HFF-Myc (cell line): ENCODE measurements around the gene KDM5C.

Source experiments
- DNase-seq: peaks from one replicate; pipeline ENCODE4 v3.0.0-alpha.2; 2011; ENCODE audit warnings: low read depth; ENCODE audit errors: extremely low read depth
- H3K4me3 ChIP-seq: replicated peaks from 2 replicates; pipeline ENCODE4 v1.5.1; 2011; ENCODE audit warnings: low read depth, mild to moderate bottlenecking, control low read depth, low read length
- TF ChIP-seq, protein P1 (sequence below): IDR thresholded peaks from 2 replicates; pipeline ENCODE4 v1.5.1; 2012; ENCODE audit warnings: mild to moderate bottlenecking, low read depth, low read length, control low read depth; ENCODE audit errors: missing control alignments

KDM5C gene

DNA sequence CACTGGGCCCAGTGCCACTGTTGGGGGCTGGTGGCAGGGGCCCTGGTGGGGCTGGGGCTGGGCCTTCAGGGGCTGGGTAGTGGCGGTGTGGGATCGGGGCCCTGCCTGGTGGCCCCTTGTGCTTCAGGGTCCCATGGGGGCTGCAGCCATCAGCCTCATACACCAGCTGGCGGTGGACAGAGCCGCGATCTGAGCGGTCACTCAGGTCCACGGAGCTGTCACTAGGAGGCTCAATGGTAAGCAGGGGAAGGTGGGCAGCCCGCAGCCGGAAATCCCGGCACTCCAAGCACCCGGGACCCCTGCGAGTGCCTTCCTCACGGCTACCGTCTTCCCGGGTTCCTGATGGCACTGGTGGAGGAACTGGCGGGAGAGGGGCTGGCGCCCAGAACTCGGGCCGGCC, 25.5 kb upstream of the KDM5C start:
- DNase-seq, result no peak
- H3K4me3 ChIP-seq, result no peak overlapping the region
- TF ChIP-seq, protein P1, sequence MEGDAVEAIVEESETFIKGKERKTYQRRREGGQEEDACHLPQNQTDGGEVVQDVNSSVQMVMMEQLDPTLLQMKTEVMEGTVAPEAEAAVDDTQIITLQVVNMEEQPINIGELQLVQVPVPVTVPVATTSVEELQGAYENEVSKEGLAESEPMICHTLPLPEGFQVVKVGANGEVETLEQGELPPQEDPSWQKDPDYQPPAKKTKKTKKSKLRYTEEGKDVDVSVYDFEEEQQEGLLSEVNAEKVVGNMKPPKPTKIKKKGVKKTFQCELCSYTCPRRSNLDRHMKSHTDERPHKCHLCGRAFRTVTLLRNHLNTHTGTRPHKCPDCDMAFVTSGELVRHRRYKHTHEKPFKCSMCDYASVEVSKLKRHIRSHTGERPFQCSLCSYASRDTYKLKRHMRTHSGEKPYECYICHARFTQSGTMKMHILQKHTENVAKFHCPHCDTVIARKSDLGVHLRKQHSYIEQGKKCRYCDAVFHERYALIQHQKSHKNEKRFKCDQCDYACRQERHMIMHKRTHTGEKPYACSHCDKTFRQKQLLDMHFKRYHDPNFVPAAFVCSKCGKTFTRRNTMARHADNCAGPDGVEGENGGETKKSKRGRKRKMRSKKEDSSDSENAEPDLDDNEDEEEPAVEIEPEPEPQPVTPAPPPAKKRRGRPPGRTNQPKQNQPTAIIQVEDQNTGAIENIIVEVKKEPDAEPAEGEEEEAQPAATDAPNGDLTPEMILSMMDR, result no peak

DNA sequence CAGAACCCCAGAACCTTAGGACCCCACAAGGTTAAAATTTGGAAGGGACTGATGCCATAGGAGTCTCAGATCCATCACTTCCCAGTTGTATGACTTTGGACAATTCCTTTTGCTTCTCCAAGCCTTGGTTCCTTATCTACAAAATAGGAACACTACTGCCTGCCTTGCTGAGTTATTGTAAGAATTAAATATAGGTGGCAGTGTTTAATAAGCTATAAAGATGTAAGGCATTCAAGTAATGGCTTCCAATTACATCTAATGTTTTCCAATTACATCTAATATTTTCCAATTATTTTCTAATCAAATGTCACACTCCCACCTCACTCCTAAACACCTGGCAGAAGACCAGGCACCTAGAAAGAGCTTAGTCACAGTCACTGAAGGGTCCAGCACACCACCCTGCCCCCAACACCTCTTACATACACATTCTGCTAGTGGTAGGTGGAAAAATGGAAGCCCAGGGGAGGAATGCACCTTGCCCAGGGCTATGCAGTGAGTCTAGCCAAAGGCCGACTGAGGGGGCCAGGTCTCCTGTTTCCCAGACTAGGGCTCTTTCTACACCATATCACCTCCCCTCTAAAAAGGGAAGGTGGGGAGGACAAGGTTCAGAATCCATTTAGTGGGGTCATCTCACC, 24.5 kb upstream of the KDM5C start:
- H3K4me3 ChIP-seq, result no peak overlapping the region
- TF ChIP-seq, protein P1, result no peak
- no peak for DNase-seq

DNA sequence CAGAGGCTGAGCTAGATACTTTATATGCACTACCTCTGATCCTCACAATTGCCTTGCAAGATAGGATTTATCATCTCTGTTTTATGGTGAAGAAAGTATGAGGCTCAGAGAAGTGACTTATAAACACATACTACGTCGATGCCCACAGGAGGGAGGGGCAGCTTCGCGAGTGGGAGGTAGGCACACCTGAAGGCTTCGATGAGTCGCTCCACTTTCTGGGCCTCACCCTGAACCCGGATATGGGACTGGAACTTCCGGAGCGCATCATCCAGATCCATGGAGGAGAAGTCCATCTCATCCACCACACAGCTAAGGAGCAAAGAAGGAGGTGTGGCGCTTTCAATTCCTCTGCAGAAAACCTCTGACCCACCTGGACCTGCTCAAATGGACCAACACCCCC, 22.9 kb upstream of the KDM5C start:
- DNase-seq, result no peak
- H3K4me3 ChIP-seq, result no peak overlapping the region
- TF ChIP-seq, protein P1, result no peak

DNA sequence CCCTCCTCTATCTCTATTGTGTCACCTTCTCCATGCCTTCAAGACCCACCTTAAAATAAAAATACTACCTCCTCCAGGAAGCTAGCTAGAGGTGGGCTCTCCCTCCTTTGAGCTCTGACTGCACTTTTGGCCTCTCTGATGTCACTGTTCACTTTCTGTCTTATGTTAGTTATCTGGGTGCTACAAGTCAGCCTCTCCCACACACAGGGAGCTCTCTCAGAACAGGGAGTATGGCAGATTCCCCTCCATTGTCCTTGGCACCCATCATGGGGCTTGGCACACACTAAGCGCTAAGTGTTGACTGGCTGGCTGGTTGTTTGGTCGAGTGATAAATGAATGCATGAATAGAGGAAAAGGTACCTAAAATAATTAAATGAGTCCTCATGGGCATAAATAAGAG, 21.2 kb upstream of the KDM5C start:
- DNase-seq, result no peak
- no peak overlapping the region for H3K4me3 ChIP-seq
- TF ChIP-seq, protein P1, result no peak

DNA sequence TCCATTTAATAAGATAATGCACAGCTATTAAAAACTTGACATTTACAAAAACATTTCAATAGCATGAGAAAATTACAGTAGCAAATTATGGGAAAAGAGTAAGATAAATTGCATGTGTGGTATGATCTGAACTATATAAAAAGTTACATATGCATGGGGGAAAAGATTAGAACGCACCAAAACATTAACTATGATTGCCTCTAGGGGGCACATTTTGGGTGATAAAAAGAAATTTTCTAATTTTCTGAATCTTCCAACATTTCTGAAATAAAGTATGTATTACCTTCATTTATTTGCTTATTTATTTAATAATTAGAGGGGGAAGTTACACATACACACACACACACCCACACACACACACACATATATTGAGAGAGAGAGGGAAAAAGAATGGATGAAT, 19.6 kb upstream of the KDM5C start:
- DNase-seq, result no peak
- no peak overlapping the region for H3K4me3 ChIP-seq
- TF ChIP-seq, protein P1, result peak; percentile 10

DNA sequence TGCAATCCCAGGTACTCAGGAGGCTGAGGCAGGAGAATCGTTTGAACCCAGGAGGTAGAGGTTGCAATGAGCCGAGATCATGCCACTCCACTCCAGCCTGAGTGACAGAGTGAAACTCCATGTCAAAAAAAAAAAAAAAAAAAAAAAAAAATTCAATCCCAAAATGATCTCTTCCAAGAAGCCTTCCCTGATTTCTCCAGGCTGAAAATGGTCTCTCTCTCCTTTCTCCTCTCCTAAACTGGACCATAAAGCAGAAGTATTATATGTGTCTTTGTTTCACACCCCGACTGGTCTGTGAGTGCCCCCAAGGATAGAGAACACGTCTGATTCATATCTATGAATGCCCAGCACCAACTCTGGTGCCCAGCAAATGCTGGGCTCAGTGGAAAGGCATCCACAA, 17.3 kb upstream of the KDM5C start:
- TF ChIP-seq, protein P1, result no peak
- H3K4me3 ChIP-seq, result no peak overlapping the region
- DNase-seq, result no peak

DNA sequence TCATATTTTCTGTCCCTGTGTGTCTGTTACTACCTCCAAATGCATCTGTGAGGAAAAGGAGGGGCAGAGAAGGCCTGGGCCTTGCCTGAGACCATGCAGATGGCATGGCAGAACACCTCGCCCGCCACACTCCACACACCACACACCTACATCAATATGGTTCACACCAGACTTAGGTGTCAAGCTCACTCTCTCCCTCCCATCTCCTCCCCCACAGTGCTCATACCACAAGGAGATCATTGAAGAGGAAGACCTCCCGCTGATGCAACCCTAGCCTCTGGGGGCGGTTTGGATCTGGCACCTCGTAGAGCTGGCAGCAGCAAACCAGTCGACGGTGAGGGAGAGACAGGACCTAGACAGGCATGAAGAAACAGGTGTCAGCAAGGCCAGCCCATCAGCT, 16.6 kb upstream of the KDM5C start:
- DNase-seq, result no peak
- H3K4me3 ChIP-seq, result no peak overlapping the region
- TF ChIP-seq, protein P1, result no peak
